Progenitor cell of endocrine pancreas (in vitro differentiated cells): ENCODE data around the gene RDX. TPM values are rescaled to one million over a fixed set of nuclear protein-coding genes. Genes with fewer than 3 reads are reported as not detected.

Source experiments
- DNase-seq: peaks from one replicate; pipeline ENCODE4 v3.0.0; 2021; ENCODE audit warnings: low spot score; ENCODE audit not compliant: unreplicated experiment
- H3K27ac Mint-ChIP-seq: 2 replicates; pipeline ENCODE4 v1.8.0; 2021; ENCODE audit warnings: mild to moderate bottlenecking, moderate library complexity, mixed read lengths
- H3K27me3 Mint-ChIP-seq: 2 replicates; pipeline ENCODE4 v1.8.0; 2021; ENCODE audit warnings: mixed read lengths
- H3K36me3 Mint-ChIP-seq: 2 replicates; pipeline ENCODE4 v1.8.0; 2022; ENCODE audit warnings: mixed read lengths; ENCODE audit not compliant: insufficient read depth
- H3K4me1 Mint-ChIP-seq: 2 replicates; pipeline ENCODE4 v1.8.0; 2021; ENCODE audit warnings: low read depth, mixed read lengths
- H3K4me3 Mint-ChIP-seq: 2 replicates; pipeline ENCODE4 v1.8.0; 2021; ENCODE audit warnings: low read depth, mild to moderate bottlenecking, moderate library complexity, mixed read lengths
- H3K9me3 Mint-ChIP-seq: 2 replicates; pipeline ENCODE4 v1.8.0; 2021; ENCODE audit warnings: low read depth, mixed read lengths
- CTCF ChIP-seq: fragments of 200-600 bp; sonication (generic); IDR thresholded peaks from one replicate; pipeline ENCODE4 v1.5.0; 2021; ENCODE audit warnings: antibody characterized with exemption, mild to moderate bottlenecking; ENCODE audit not compliant: unreplicated experiment
- total RNA-seq: library from RNA; stranded (reverse); gene quantifications from 2 replicates; pipeline ENCODE4 v1.2.1, GENCODE V29; 2021

Gene RDX
- total RNA-seq, 1 donor from 2014 or later, result 89.6 TPM

- Mint-ChIP-seq H3K4me3 (no peak overlapping the region), H3K4me1 (no peaks in the 10 kb centered on the region), H3K9me3 (no peaks in the 10 kb centered on the region), H3K27me3 (no peaks in the 10 kb centered on the region), H3K27ac (no peak overlapping the region), H3K36me3 (peaks cover 25% of the 10 kb centered on the region)
- DNase-seq, result no peak
- TF ChIP-seq CTCF, result no peak
Measured at GRCh38 chr11:110242746-110243145, 53.7 kb downstream of the RDX start.

- H3K36me3 Mint-ChIP-seq, result peaks cover 26% of the 10 kb centered on the region
Measured at GRCh38 chr11:110242188-110242587, 54.2 kb downstream of the RDX start.

GRCh38 chr11:110235966-110236365 lies 60.4 kb downstream of the RDX start:
- no peak for TF ChIP-seq CTCF
- no peaks in the 10 kb centered on the region for H3K9me3 Mint-ChIP-seq
- H3K36me3 Mint-ChIP-seq, result peaks cover 27% of the 10 kb centered on the region
- no peak overlapping the region for H3K27ac Mint-ChIP-seq
- DNase-seq, result no peak
- peaks cover 1% of the 10 kb centered on the region for H3K4me1 Mint-ChIP-seq
- H3K4me3 Mint-ChIP-seq, result no peak overlapping the region
- no peaks in the 10 kb centered on the region for H3K27me3 Mint-ChIP-seq

More at GRCh38 chr11:110242188-110242587, 54.2 kb downstream of the RDX start:
- Mint-ChIP-seq H3K9me3 (no peaks in the 10 kb centered on the region), H3K27ac (no peak overlapping the region), H3K4me1 (no peaks in the 10 kb centered on the region), H3K4me3 (no peak overlapping the region), H3K27me3 (no peaks in the 10 kb centered on the region)
- no peak for TF ChIP-seq CTCF
- no peak for DNase-seq

GRCh38 chr11:110230377-110230776 lies 66.0 kb downstream of the RDX start:
- H3K9me3 Mint-ChIP-seq, result no peaks in the 10 kb centered on the region
- no peak overlapping the region for H3K27ac Mint-ChIP-seq
- TF ChIP-seq CTCF, result no peak
- no peak overlapping the region for H3K4me3 Mint-ChIP-seq
- H3K27me3 Mint-ChIP-seq, result no peaks in the 10 kb centered on the region
- DNase-seq, result no peak
- peaks cover 12% of the 10 kb centered on the region for H3K36me3 Mint-ChIP-seq
- peaks cover 1% of the 10 kb centered on the region for H3K4me1 Mint-ChIP-seq

- H3K36me3 Mint-ChIP-seq, result peaks cover 12% of the 10 kb centered on the region
- no peaks in the 10 kb centered on the region for H3K27me3 Mint-ChIP-seq
- no peak overlapping the region for H3K27ac Mint-ChIP-seq
- H3K4me1 Mint-ChIP-seq, result no peaks in the 10 kb centered on the region
- no peaks in the 10 kb centered on the region for H3K9me3 Mint-ChIP-seq
- TF ChIP-seq CTCF, result no peak
- no peak for DNase-seq
- no peak overlapping the region for H3K4me3 Mint-ChIP-seq
Measured at GRCh38 chr11:110219006-110219785, 77.2 kb downstream of the RDX start.
